GM18526 (cell line): ENCODE results near the gene HMGB2.

Source experiments
- POLR2A ChIP-seq: IDR thresholded peaks from 3 replicates; pipeline ENCODE4 v1.6.1; 2011; ENCODE audit not compliant: insufficient read length; ENCODE audit errors: extremely low read depth

HMGB2 gene

GRCh38 chr4:173317004-173317403 is 17.2 kb downstream of the HMGB2 start:
- TF ChIP-seq POLR2A = no peak

- TF ChIP-seq POLR2A = no peak
Observed at GRCh38 chr4:173316060-173316459, 18.1 kb downstream of the HMGB2 start.

- no peak for TF ChIP-seq POLR2A
Observed at GRCh38 chr4:173314715-173315114, 19.4 kb downstream of the HMGB2 start.

GRCh38 chr4:173311368-173311767 is 22.8 kb downstream of the HMGB2 start:
- no peak for TF ChIP-seq POLR2A

GRCh38 chr4:173307778-173308177 is 26.4 kb downstream of the HMGB2 start:
- TF ChIP-seq POLR2A = no peak

GRCh38 chr4:173301518-173302201 is 32.5 kb downstream of the HMGB2 start:
- no peak for TF ChIP-seq POLR2A

- no peak for TF ChIP-seq POLR2A
Observed at GRCh38 chr4:173294444-173294843, 39.7 kb downstream of the HMGB2 start.

- no peak for TF ChIP-seq POLR2A
Observed at GRCh38 chr4:173293663-173294062, 40.5 kb downstream of the HMGB2 start.

GRCh38 chr4:173291899-173292298 is 42.3 kb downstream of the HMGB2 start:
- TF ChIP-seq POLR2A = no peak

GRCh38 chr4:173289353-173289727 is 44.8 kb downstream of the HMGB2 start:
- no peak for TF ChIP-seq POLR2A

- TF ChIP-seq POLR2A = no peak
Observed at GRCh38 chr4:173288698-173289352, 45.3 kb downstream of the HMGB2 start.

- no peak for TF ChIP-seq POLR2A
Observed at GRCh38 chr4:173288296-173288695, 45.9 kb downstream of the HMGB2 start.

- TF ChIP-seq POLR2A = no peak
Observed at GRCh38 chr4:173287486-173287885, 46.7 kb downstream of the HMGB2 start.

GRCh38 chr4:173284463-173284862 is 49.7 kb downstream of the HMGB2 start:
- no peak for TF ChIP-seq POLR2A

- TF ChIP-seq POLR2A = no peak
Observed at GRCh38 chr4:173282626-173283025, 51.5 kb downstream of the HMGB2 start.

- no peak for TF ChIP-seq POLR2A
Observed at GRCh38 chr4:173282256-173282562, 51.9 kb downstream of the HMGB2 start.
